Measurements from ENCODE around the gene CYP19A1.

DNA sequence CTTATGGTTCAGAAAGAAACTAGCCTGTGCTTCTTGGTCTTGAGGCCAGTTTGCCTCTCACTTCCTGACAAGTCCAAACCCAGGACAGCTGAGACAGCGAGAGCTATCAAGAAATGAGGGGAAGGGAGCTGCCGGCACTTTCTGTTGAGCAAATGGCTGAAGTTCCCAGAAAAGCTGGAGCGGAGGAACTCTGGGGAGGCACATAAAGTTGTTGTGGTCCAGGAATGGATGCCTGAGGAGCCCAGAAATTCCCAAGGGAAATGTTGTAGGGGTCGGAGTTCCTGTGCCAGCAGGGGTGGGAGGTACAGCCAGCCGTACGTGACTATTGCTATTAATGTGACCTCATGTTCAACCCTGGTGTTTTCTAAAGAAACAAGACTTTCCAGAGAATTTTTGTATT is 144.9 kb downstream of the CYP19A1 start:
- TF ChIP-seq, protein P1, sequence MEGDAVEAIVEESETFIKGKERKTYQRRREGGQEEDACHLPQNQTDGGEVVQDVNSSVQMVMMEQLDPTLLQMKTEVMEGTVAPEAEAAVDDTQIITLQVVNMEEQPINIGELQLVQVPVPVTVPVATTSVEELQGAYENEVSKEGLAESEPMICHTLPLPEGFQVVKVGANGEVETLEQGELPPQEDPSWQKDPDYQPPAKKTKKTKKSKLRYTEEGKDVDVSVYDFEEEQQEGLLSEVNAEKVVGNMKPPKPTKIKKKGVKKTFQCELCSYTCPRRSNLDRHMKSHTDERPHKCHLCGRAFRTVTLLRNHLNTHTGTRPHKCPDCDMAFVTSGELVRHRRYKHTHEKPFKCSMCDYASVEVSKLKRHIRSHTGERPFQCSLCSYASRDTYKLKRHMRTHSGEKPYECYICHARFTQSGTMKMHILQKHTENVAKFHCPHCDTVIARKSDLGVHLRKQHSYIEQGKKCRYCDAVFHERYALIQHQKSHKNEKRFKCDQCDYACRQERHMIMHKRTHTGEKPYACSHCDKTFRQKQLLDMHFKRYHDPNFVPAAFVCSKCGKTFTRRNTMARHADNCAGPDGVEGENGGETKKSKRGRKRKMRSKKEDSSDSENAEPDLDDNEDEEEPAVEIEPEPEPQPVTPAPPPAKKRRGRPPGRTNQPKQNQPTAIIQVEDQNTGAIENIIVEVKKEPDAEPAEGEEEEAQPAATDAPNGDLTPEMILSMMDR (IDR thresholded peaks at IDR 0.05; ENCODE audit: poor library complexity), result no peak
- no peak for TF ChIP-seq EZH2phosphoT487 (IDR thresholded peaks at IDR 0.05; ENCODE audit: low read depth, severe bottlenecking, unreplicated experiment)
- no peak for TF ChIP-seq EZH2 (IDR thresholded peaks at IDR 0.05; ENCODE audit: borderline replicate concordance)
